ENCODE data around the gene TAS2R5. TPM values are rescaled to one million over a fixed set of nuclear protein-coding genes. Genes with fewer than 3 reads are reported as not detected.

Gene TAS2R5
- total and polyA plus RNA-seq, 2 of the 4 experiments (the other 2 are of a cell fraction), result 0.32 to 0.36 TPM

- dilution Hi-C loops (cut with HindIII; ENCODE audit: low sequenced_read_pairs, unreplicated experiment), result no loop called here
- POLR2A ChIA-PET (ENCODE audit: unreplicated experiment), result no interaction called here
Measured at GRCh38 chr7:141776374-141776773, 13.6 kb upstream of the TAS2R5 start, which contains the start of gene TAS2R4. TAS2R4 (plus strand) TSS chr7:141776674; CDS start chr7:141778489, 1,815 bp downstream.

More at GRCh38 chr7:141776374-141776773, 13.6 kb upstream of the TAS2R5 start, which contains the start of gene TAS2R4:
- Histone ChIP-seq H2AK9ac (replicated peaks; ENCODE audit: low read depth, low read length, poor library complexity) (no peak within 1 kb of the TSS), H2BK20ac (ENCODE audit: low read depth, low read length) (no peak within 1 kb of the TSS), H3K4me1 (ENCODE audit: control insufficient read depth, insufficient read depth, low read length) (no peaks in the 10 kb centered on the region), H3K4me3 (ENCODE audit: insufficient read depth, low read depth, low read length) (no peak within 1 kb of the TSS), H3K23ac (ENCODE audit: low read depth, low read length) (no peak within 1 kb of the TSS), H3K56ac (ENCODE audit: extremely low read depth, insufficient read depth, low read length) (no peak within 1 kb of the TSS), H4K5ac (ENCODE audit: low read depth, low read length) (no peak within 1 kb of the TSS), H2BK15ac (ENCODE audit: low read depth, low read length) (no peak within 1 kb of the TSS), H3K9me3 (ENCODE audit: control insufficient read depth, insufficient read depth, low read length) (no peaks in the 10 kb centered on the region), H3K14ac (replicated peaks; ENCODE audit: low read depth, low read length) (no peak within 1 kb of the TSS), H4K8ac (ENCODE audit: low read depth in 2 of 2, low read length in 2 of 2) (no peak within 1 kb of the TSS), H3K9me1 (ENCODE audit: insufficient read depth, low read length) (no peaks in the 10 kb centered on the region), H2BK120ac (ENCODE audit: low read depth, low read length) (no peak within 1 kb of the TSS), H3K27ac (ENCODE audit: insufficient read depth, low read length) (no peak within 1 kb of the TSS), H4K91ac (ENCODE audit: insufficient read depth, low read depth, low read length) (no peak within 1 kb of the TSS), H3K4me2 (ENCODE audit: low read depth, low read length) (no peak within 1 kb of the TSS), H3K18ac (ENCODE audit: low read depth, low read length) (no peak within 1 kb of the TSS), H2AFZ (replicated peaks; ENCODE audit: low read length, poor library complexity) (no peak within 1 kb of the TSS), H3K9ac (ENCODE audit: low read depth, low read length) (no peak within 1 kb of the TSS), H3K27me3 (ENCODE audit: control insufficient read depth, insufficient read depth, low read length) (no peaks in the 10 kb centered on the region), H3K79me1 (ENCODE audit: low read depth in 1 of 2, low read length in 2 of 2) (no peaks in the 10 kb centered on the region), H4K20me1 (ENCODE audit: insufficient read depth, low read length) (no peaks in the 10 kb centered on the region), H3K36me3 (ENCODE audit: control insufficient read depth, insufficient read depth, low read length) (peaks cover 4% of the 10 kb centered on the region), H2AK5ac (ENCODE audit: low read depth, low read length) (no peak within 1 kb of the TSS), H2BK5ac (ENCODE audit: low read depth, low read length, poor library complexity, severe bottlenecking) (no peak within 1 kb of the TSS), H3K4ac (ENCODE audit: low read depth, low read length) (no peak within 1 kb of the TSS)
- no CpG with 5 or more reads among the region's 1 CpG for WGBS, 2 experiments (ENCODE audit: extremely low coverage in 2 of 2, insufficient read length in 1 of 2)
- CTCF ChIA-PET, result interaction anchor here (0.9 kb wide), 1 partner anchor 39 kb away, joined by 3 read pairs; the partner anchor contains the start of gene SSBP1
- ATAC-seq (ENCODE audit: low read depth), result no peak
- no TSS peak for BruUV-seq (replicated peaks)
- intact Hi-C loops (cut with micrococcal nuclease), result no loop called here
- no peak for DNase-seq
- in situ Hi-C loops (cut with MboI; ENCODE audit: low sequenced_read_pairs), result no loop called here
- TF ChIP-seq MXI1 (IDR thresholded peaks at IDR 0.05; ENCODE audit: borderline replicate concordance, low read depth, low read length), result no peak
- no peak for TF ChIP-seq CTCF (conservative IDR thresholded peaks at IDR 0.05; ENCODE audit: low read depth, low read length)
- no peak for TF ChIP-seq SMC3 (IDR thresholded peaks at IDR 0.05; ENCODE audit: low read depth, low read length)
- TF ChIP-seq BHLHE40 (IDR thresholded peaks at IDR 0.05; ENCODE audit: low read depth, low read length), result no peak
- no peak for TF ChIP-seq RCOR1 (IDR thresholded peaks at IDR 0.05; ENCODE audit: insufficient replicate concordance, low read length)
- TF ChIP-seq MAZ (IDR thresholded peaks at IDR 0.05; ENCODE audit: borderline replicate concordance, low read depth, low read length), result no peak
- TF ChIP-seq RFX5 (IDR thresholded peaks at IDR 0.05; ENCODE audit: low read depth, low read length), result no peak
- TF ChIP-seq RAD21 (IDR thresholded peaks at IDR 0.05; ENCODE audit: low read length), result no peak
- TF ChIP-seq FOS (IDR thresholded peaks at IDR 0.05; ENCODE audit: low read depth, low read length), result no peak
- TF ChIP-seq ELK1 (IDR thresholded peaks at IDR 0.05; ENCODE audit: borderline replicate concordance, low read depth, low read length), result no peak
- TF ChIP-seq POLR2A (IDR thresholded peaks at IDR 0.05; ENCODE audit: low read depth, low read length), result no peak
- no peak for TF ChIP-seq MAFK (IDR thresholded peaks at IDR 0.05; ENCODE audit: low read depth, low read length)
- TF ChIP-seq USF2 (IDR thresholded peaks at IDR 0.05; ENCODE audit: low read depth, low read length), result no peak
- TF ChIP-seq CHD1 (IDR thresholded peaks at IDR 0.05; ENCODE audit: low read depth, low read length), result no peak
- no peak for TF ChIP-seq CEBPB (IDR thresholded peaks at IDR 0.05; ENCODE audit: low read depth, low read length)
- TF ChIP-seq NFE2L2 (IDR thresholded peaks at IDR 0.05; ENCODE audit: low read depth, low read length), result no peak

Data from IMR-90 (cell line).